SK-N-SH (cell line): ENCODE data around the gene CLRN3. TPM values are rescaled to one million over a fixed set of nuclear protein-coding genes. Genes with fewer than 3 reads are reported as not detected.

Experiments used
- CTCF ChIA-PET: fragments of 300-600, 350-600 bp; formaldehyde crosslinking; extraction: SDS; loops from one replicate; lab custom pipeline; 2021; lab: Yijun Ruan, JAX
- POLR2A ChIA-PET: fragments of 350-600 bp; sonication (Branson Sonifier 250); formaldehyde crosslinking; extraction: SDS; loops from one replicate; lab custom pipeline; 2020; ENCODE audit warnings: antibody characterized with exemption, inconsistent platforms; lab: Yijun Ruan, JAX
- DNase-seq: peaks from one replicate; pipeline ENCODE4 v3.0.0; 2012
- H2AFZ ChIP-seq: fragments of 200-600 bp; sonication (generic); 2 replicates; pipeline ENCODE4 v1.8.1; 2016; ENCODE audit warnings: antibody characterized with exemption, mild to moderate bottlenecking, low read depth
- H3F3A ChIP-seq: fragments of 200-600 bp; sonication (generic); replicated peaks from 2 replicates; pipeline ENCODE3; 2016; ENCODE audit warnings: antibody characterized with exemption, mild to moderate bottlenecking; ENCODE audit not compliant: insufficient read depth
- H3K27ac ChIP-seq, 2 experiments: fragments of 200-500 bp in 1 of 2; fragments of 200-600 bp in 1 of 2; sonication (Bioruptor generic) in 1 of 2; sonication (generic), shearing (Covaris generic) in 1 of 2; 2 replicates each; pipeline versions ENCODE4 v1.5.1 to v1.6.1; 2014 to 2016; ENCODE audit warnings: low read depth in 2 of 2, inconsistent platforms in 1 of 2, low read length in 1 of 2, mild to moderate bottlenecking in 1 of 2, mixed read lengths in 1 of 2
- H3K27me3 ChIP-seq: fragments of 200-600 bp; sonication (generic), shearing (Covaris generic); 2 replicates; pipeline ENCODE4 v1.6.1; 2016; ENCODE audit warnings: mixed run types; ENCODE audit not compliant: insufficient read depth
- H3K36me3 ChIP-seq, 2 experiments: fragments of 200-500 bp in 1 of 2; fragments of 200-600 bp in 1 of 2; sonication (Bioruptor generic) in 1 of 2; sonication (generic) in 1 of 2; replicated peaks in 1 of 2; 2 replicates each; pipeline versions ENCODE3 to v1.5.1; 2014 to 2016; ENCODE audit warnings: low read length in 1 of 2, mild to moderate bottlenecking in 1 of 2; ENCODE audit not compliant: insufficient read depth in 2 of 2, control insufficient read depth in 1 of 2
- H3K4me1 ChIP-seq, 2 experiments: fragments of 200-500 bp in 1 of 2; fragments of 200-600 bp in 1 of 2; sonication (Bioruptor generic) in 1 of 2; sonication (generic), shearing (Covaris generic) in 1 of 2; 2 replicates each; pipeline versions ENCODE4 v1.5.1 to v1.6.1; 2014 to 2016; ENCODE audit warnings: low read depth in 1 of 2, low read length in 1 of 2, mixed run types in 1 of 2; ENCODE audit not compliant: insufficient read depth in 2 of 2, control insufficient read depth in 1 of 2
- H3K4me2 ChIP-seq: fragments of 200-600 bp; sonication (generic), shearing (Covaris generic); 2 replicates; pipeline ENCODE4 v1.6.1; 2017; ENCODE audit warnings: mixed run types
- H3K4me3 ChIP-seq, 2 experiments: fragments of 200-500 bp in 1 of 2; fragments of 200-600 bp in 1 of 2; sonication (Bioruptor generic) in 1 of 2; sonication (generic), shearing (Covaris generic) in 1 of 2; 2 replicates each; pipeline versions ENCODE4 v1.5.1 to v1.8.1; 2014 to 2016; ENCODE audit warnings: low read depth in 2 of 2, inconsistent platforms in 1 of 2, low read length in 1 of 2, mild to moderate bottlenecking in 1 of 2, mixed read lengths in 1 of 2, moderate library complexity in 1 of 2
- H3K79me2 ChIP-seq: fragments of 200-600 bp; sonication (generic); 2 replicates; pipeline ENCODE4 v1.8.1; 2017; ENCODE audit warnings: mild to moderate bottlenecking; ENCODE audit not compliant: insufficient read depth
- H3K9ac ChIP-seq: fragments of 200-600 bp; sonication (generic); 2 replicates; pipeline ENCODE4 v1.6.1; 2017; ENCODE audit warnings: mixed run types
- H3K9me2 ChIP-seq: fragments of 200-600 bp; sonication (generic); 2 replicates; pipeline ENCODE4 v1.6.1; 2017; ENCODE audit warnings: mixed run types
- H3K9me3 ChIP-seq: fragments of 200-600 bp; sonication (generic); 2 replicates; pipeline ENCODE4 v1.6.1; 2017; ENCODE audit warnings: mixed run types, mild to moderate bottlenecking, moderate library complexity
- H4K20me1 ChIP-seq: fragments of 200-600 bp; sonication (generic); 2 replicates; pipeline ENCODE4 v1.6.1; 2017; ENCODE audit warnings: mild to moderate bottlenecking, mixed run types; ENCODE audit not compliant: insufficient read depth
- CHD2 ChIP-seq: fragments of 150-350 bp; IDR thresholded peaks from 2 replicates; pipeline ENCODE4 v1.6.1; 2018; ENCODE audit warnings: low read length; ENCODE audit not compliant: partially characterized antibody
- FOSL2 ChIP-seq: IDR thresholded peaks from 2 replicates; pipeline ENCODE4 v1.4.0; 2012; ENCODE audit warnings: low read depth, mild to moderate bottlenecking, moderate library complexity, borderline replicate concordance
- GABPA ChIP-seq: IDR thresholded peaks from 2 replicates; pipeline ENCODE4 v1.4.0; 2012; ENCODE audit warnings: low read depth, mild to moderate bottlenecking
- GATA2 ChIP-seq: sonication (generic); formaldehyde crosslinking; IDR thresholded peaks from 2 replicates; pipeline ENCODE4 v1.5.0; 2020; ENCODE audit warnings: mild to moderate bottlenecking, missing genetic modification reagents
- JUND ChIP-seq: IDR thresholded peaks from 2 replicates; pipeline ENCODE4 v1.4.0; 2012
- NRF1 ChIP-seq: IDR thresholded peaks from 2 replicates; pipeline ENCODE4 v1.6.1; 2012; ENCODE audit warnings: low read depth, mild to moderate bottlenecking, low read length
- POLR2AphosphoS5 ChIP-seq: IDR thresholded peaks from 2 replicates; pipeline ENCODE4 v1.6.1; 2012; ENCODE audit warnings: low read depth, low read length
- RCOR1 ChIP-seq: fragments of 150-350 bp; IDR thresholded peaks from 2 replicates; pipeline ENCODE4 v1.6.1; 2017; ENCODE audit warnings: antibody characterized with exemption, low read length
- RFX5 ChIP-seq: IDR thresholded peaks from 2 replicates; pipeline ENCODE4 v1.6.1; 2012; ENCODE audit warnings: mild to moderate bottlenecking, improper control_type of control experiment, low read length
- WGBS: methylation state at CpG from one replicate; pipeline ENCODE4 v1.1.6; 2017; ENCODE audit warnings: low lambda C conversion rate; 5-methylcytosine and 5-hydroxymethylcytosine counted together
- polyA plus RNA-seq, 3 experiments: library from polyadenylated mRNA; depleted of rRNA; stranded (reverse); fragments of >200 nt; gene quantifications; 2 replicates each; pipeline ENCODE4 v1.2.3, GENCODE V29; 2012
- TF ChIP-seq, protein P1 (sequence below): IDR thresholded peaks from 2 replicates; pipeline ENCODE4 v1.6.1; 2012; ENCODE audit warnings: mild to moderate bottlenecking, low read depth, low read length, moderate library complexity
- TF ChIP-seq, protein P2 (sequence below): IDR thresholded peaks from 2 replicates; pipeline ENCODE4 v1.4.0; 2012; ENCODE audit warnings: low read depth, borderline replicate concordance
- TF ChIP-seq, protein P3 (sequence below): IDR thresholded peaks from 2 replicates; pipeline ENCODE4 v1.4.0; 2012; ENCODE audit warnings: low read depth, borderline replicate concordance
- TF ChIP-seq, protein P4 (sequence below): fragments of 200-600 bp; sonication (generic); IDR thresholded peaks from 2 replicates; pipeline ENCODE4 v1.6.1; 2017; ENCODE audit warnings: antibody characterized with exemption, mild to moderate bottlenecking, moderate library complexity
- TF ChIP-seq, protein P5 (sequence below): IDR thresholded peaks from 2 replicates; pipeline ENCODE4 v1.4.0; 2012; ENCODE audit warnings: low read depth

Gene CLRN3
- polyA plus RNA-seq, 1 of the 3 experiments (the other 2 are of a cell fraction): 0.25 TPM

DNA sequence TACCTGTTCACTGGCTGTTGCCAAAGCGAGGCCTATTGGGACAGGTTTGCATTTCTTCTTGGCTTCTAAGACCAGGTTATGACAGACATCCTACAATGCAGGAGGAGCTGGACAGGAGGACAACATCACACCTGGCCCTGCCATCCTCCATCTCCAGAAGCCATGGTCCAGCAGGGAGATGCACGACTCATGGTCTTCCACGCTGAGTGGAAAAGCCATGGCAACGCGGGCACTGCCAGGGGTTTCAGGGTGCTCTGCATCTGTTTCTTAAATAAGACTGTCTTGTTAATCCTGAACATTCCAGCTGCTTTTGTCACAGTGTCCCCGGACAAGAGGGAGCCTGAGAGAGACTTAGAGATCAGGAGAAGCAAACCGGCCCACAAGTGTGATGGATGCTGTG, 40.3 kb downstream of the CLRN3 start:
- Histone ChIP-seq H3K9ac (no peak overlapping the region), H3K9me3 (no peaks in the 10 kb centered on the region), H3K36me3 (no peaks in the 10 kb centered on the region), H2AFZ (no peak overlapping the region), H4K20me1 (no peaks in the 10 kb centered on the region), H3K4me2 (no peak overlapping the region), H3F3A (no peaks in the 10 kb centered on the region), H3K79me2 (no peaks in the 10 kb centered on the region), H3K9me2 (no peaks in the 10 kb centered on the region), H3K4me1 (no peaks in the 10 kb centered on the region; a peak in 1 of 4 replicates), H3K27ac (no peak overlapping the region), H3K4me3 (no peak overlapping the region), H3K27me3 (no peaks in the 10 kb centered on the region)
- ChIA-PET CTCF (interaction anchor here (2.4 to 7.5 kb wide), 3 partner anchors 80 to 159 kb away, joined by 10 to 98 read pairs (median 22); no protein-coding TSS in a partner anchor), POLR2A (no interaction called here)
- no peak for DNase-seq
- TF ChIP-seq, protein P1, sequence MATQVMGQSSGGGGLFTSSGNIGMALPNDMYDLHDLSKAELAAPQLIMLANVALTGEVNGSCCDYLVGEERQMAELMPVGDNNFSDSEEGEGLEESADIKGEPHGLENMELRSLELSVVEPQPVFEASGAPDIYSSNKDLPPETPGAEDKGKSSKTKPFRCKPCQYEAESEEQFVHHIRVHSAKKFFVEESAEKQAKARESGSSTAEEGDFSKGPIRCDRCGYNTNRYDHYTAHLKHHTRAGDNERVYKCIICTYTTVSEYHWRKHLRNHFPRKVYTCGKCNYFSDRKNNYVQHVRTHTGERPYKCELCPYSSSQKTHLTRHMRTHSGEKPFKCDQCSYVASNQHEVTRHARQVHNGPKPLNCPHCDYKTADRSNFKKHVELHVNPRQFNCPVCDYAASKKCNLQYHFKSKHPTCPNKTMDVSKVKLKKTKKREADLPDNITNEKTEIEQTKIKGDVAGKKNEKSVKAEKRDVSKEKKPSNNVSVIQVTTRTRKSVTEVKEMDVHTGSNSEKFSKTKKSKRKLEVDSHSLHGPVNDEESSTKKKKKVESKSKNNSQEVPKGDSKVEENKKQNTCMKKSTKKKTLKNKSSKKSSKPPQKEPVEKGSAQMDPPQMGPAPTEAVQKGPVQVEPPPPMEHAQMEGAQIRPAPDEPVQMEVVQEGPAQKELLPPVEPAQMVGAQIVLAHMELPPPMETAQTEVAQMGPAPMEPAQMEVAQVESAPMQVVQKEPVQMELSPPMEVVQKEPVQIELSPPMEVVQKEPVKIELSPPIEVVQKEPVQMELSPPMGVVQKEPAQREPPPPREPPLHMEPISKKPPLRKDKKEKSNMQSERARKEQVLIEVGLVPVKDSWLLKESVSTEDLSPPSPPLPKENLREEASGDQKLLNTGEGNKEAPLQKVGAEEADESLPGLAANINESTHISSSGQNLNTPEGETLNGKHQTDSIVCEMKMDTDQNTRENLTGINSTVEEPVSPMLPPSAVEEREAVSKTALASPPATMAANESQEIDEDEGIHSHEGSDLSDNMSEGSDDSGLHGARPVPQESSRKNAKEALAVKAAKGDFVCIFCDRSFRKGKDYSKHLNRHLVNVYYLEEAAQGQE: no peak
- TF ChIP-seq RFX5 (no peak), GATA2 (CRISPR knock-in tag) (no peak), RCOR1 (no peak), GABPA (no peak)
- TF ChIP-seq, protein P2, sequence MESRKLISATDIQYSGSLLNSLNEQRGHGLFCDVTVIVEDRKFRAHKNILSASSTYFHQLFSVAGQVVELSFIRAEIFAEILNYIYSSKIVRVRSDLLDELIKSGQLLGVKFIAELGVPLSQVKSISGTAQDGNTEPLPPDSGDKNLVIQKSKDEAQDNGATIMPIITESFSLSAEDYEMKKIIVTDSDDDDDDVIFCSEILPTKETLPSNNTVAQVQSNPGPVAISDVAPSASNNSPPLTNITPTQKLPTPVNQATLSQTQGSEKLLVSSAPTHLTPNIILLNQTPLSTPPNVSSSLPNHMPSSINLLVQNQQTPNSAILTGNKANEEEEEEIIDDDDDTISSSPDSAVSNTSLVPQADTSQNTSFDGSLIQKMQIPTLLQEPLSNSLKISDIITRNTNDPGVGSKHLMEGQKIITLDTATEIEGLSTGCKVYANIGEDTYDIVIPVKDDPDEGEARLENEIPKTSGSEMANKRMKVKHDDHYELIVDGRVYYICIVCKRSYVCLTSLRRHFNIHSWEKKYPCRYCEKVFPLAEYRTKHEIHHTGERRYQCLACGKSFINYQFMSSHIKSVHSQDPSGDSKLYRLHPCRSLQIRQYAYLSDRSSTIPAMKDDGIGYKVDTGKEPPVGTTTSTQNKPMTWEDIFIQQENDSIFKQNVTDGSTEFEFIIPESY: no peak
- TF ChIP-seq, protein P3, sequence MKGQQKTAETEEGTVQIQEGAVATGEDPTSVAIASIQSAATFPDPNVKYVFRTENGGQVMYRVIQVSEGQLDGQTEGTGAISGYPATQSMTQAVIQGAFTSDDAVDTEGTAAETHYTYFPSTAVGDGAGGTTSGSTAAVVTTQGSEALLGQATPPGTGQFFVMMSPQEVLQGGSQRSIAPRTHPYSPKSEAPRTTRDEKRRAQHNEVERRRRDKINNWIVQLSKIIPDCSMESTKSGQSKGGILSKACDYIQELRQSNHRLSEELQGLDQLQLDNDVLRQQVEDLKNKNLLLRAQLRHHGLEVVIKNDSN: no peak
- WGBS: 35% methylated on average over 2 of the region's 7 CpGs

DNA sequence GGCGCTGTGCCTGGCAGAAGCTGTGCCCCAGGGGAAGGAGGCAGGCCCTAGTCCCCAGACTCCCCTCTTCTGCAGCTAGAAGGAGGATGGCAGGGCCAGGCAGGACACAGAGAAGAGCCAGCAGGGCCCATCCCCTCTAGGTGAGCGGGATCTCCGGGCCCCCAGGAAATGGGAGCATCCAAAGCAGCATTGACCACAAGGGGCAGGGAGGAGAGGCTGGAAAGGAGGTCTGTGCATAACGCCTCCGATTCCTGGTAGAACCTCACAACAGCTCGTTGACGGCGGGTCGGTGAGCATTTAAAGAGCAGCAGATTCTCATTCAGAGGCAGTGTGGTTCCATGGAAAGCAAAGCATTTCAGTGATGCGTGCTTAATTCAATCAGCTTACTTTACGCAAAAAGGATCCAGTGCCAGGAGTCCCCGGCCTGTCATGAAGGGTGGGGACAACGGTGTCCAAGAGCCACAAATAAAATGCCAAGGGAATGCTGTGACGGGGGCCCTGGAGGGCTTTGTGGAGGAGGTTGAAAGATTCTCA, 41.0 kb downstream of the CLRN3 start:
- H2AFZ ChIP-seq: no peak overlapping the region
- H3K9ac ChIP-seq: no peak overlapping the region
- no peaks in the 10 kb centered on the region for H3K36me3 ChIP-seq
- H3K9me3 ChIP-seq: no peaks in the 10 kb centered on the region
- H3K27ac ChIP-seq: no peak overlapping the region
- H3K4me3 ChIP-seq: no peak overlapping the region
- ChIA-PET CTCF (interaction anchor here (0.6 to 7.5 kb wide), 2 partner anchors 22 to 137 kb away, joined by 3 to 98 read pairs; no protein-coding TSS in a partner anchor), POLR2A (no interaction called here)
- 48% methylated on average over 11 of the region's 14 CpGs for WGBS
- H3K4me1 ChIP-seq: no peaks in the 10 kb centered on the region; a peak in 1 of 4 replicates
- no peak overlapping the region for H3K4me2 ChIP-seq
- no peaks in the 10 kb centered on the region for H3K27me3 ChIP-seq
- H3K79me2 ChIP-seq: no peaks in the 10 kb centered on the region
- H4K20me1 ChIP-seq: no peaks in the 10 kb centered on the region
- DNase-seq: no peak
- no peaks in the 10 kb centered on the region for H3K9me2 ChIP-seq
- H3F3A ChIP-seq: no peaks in the 10 kb centered on the region
- TF ChIP-seq RFX5: no peak
- no peak for TF ChIP-seq GATA2 (CRISPR knock-in tag)
- TF ChIP-seq, protein P4, sequence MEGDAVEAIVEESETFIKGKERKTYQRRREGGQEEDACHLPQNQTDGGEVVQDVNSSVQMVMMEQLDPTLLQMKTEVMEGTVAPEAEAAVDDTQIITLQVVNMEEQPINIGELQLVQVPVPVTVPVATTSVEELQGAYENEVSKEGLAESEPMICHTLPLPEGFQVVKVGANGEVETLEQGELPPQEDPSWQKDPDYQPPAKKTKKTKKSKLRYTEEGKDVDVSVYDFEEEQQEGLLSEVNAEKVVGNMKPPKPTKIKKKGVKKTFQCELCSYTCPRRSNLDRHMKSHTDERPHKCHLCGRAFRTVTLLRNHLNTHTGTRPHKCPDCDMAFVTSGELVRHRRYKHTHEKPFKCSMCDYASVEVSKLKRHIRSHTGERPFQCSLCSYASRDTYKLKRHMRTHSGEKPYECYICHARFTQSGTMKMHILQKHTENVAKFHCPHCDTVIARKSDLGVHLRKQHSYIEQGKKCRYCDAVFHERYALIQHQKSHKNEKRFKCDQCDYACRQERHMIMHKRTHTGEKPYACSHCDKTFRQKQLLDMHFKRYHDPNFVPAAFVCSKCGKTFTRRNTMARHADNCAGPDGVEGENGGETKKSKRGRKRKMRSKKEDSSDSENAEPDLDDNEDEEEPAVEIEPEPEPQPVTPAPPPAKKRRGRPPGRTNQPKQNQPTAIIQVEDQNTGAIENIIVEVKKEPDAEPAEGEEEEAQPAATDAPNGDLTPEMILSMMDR: no peak
- TF ChIP-seq FOSL2: no peak
- TF ChIP-seq, protein P5, sequence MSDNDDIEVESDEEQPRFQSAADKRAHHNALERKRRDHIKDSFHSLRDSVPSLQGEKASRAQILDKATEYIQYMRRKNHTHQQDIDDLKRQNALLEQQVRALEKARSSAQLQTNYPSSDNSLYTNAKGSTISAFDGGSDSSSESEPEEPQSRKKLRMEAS: no peak
- TF ChIP-seq NRF1: no peak
- no peak for TF ChIP-seq JUND
- no peak for TF ChIP-seq CHD2
- TF ChIP-seq GABPA: no peak
- TF ChIP-seq POLR2AphosphoS5: no peak
